GM21786 (cell line): ENCODE results near the gene TCF12.
"Not testable (repeated sequence)": the region's sequence is repeated elsewhere in the genome, so short reads cannot be mapped to it uniquely, and the experiment has no call there.

Experiments
- ATAC-seq: cut with Tn5 transposase; IDR thresholded peaks from one replicate; pipeline ENCODE4 v1.9.1; 2021; ENCODE audit not compliant: unreplicated experiment

Gene TCF12

DNA sequence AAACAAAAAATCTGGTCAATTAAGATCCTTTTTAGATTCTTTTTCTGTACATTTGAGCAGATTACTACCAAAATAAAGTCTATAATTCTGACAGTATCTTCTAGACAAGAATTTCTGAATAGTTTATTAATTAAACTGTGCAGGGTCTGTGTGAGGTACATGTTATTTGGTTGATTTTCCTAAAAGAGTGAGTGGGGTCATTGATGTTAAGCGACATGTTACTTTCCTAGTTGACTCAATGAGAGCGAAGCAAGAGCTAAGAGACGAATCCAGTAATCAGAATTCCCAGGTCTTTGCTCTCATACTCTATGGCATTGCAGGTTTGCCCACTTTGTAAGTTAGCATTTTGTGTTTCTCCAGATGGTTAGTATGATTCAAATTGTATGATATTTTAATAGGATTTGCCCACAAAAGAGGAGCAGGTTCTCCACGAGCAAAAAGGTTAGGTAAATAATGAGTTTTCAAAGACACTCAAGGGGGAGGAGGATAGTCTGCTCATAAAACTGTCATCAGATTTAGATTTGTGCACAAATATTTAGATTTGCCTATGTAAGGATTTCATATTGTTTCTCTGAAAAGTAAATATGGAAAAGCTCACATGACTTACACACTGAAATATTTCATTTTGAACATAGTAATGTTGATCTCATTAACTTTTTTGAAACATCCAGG, 240.7 kb downstream of the TCF12 start:
- no peak for ATAC-seq

DNA sequence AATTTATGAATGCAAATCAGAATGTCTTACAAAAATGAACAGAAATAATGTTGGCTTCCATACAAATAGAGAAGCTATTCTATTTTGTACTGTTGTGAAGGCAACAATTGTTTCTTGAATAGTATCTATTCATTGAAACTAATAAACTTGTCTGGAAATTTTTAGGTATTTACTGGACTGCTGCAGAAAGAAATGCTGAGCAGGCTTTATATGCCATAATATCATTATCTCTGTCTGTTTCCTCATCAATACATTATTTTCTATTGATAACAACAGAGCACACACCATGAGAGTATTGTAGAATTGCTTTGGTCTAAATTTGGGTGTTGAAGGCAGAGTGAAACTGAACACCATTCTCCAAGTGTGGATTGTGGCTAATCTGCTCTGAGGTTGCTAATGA, 241.3 kb downstream of the TCF12 start:
- no peak for ATAC-seq

- ATAC-seq = no peak
Measured at GRCh38 chr15:57160823-57161560, 242.5 kb downstream of the TCF12 start.

- ATAC-seq = not testable (repeated sequence)
Measured at GRCh38 chr15:57164251-57164650, 245.8 kb downstream of the TCF12 start.

DNA sequence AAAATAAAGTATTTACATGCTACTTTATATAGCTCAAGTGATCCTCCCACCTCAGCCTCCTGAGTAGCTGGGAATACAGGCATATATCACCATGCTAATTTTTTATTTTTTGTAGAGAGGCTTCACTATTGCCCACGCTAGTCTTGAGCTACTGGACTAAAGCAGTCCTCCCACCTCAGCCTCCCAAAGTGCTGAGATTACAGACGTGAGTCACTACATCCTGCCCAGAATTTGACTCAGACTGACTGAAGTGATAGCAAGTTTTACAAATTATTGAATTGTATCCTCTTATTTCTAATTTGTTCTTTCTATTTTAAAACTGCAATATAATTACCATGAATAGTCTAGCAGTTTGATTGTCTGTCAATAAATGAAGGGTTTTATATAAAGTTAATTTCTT, 247.5 kb downstream of the TCF12 start:
- no peak for ATAC-seq

- ATAC-seq = no peak
Measured at GRCh38 chr15:57167821-57168395, 249.5 kb downstream of the TCF12 start.

DNA sequence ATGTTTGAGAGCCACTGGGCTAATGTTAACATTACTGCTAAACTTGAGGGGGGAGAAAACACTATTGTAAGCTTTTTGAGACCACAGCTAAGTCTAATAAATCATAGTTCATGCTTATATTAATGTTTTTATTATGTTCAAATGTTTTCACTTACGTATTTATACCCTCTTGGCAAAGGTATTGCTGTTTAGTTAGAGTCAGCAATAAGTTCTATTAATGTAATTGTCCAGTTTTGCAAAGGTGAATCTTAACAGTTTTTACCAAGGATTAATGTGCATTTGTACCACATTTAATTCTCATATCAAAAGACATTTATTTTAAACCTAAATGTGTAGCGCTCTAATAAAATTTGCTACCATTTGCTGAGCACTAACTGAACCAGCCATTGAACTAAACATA, 251.2 kb downstream of the TCF12 start:
- ATAC-seq = no peak

DNA sequence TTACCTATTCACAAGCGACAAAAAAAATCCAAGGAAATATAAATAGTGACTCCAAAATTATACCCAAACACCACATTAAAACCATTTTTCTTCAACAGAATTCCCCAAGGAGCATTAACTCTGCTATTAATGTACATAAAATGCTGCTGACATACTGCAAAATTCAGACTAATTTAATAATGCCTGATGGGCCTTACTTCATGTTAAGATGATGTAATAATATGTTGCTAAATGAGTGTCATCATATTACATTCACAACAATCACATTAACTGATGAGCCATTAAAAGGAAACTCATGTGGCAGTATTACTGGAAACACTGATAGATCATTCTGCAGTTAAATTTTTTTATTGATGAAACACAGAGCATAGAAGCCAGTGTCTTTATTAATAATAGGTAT, 253.0 kb downstream of the TCF12 start:
- no peak for ATAC-seq

GRCh38 chr15:57172925-57173324, 254.5 kb downstream of the TCF12 start:
- no peak for ATAC-seq

DNA sequence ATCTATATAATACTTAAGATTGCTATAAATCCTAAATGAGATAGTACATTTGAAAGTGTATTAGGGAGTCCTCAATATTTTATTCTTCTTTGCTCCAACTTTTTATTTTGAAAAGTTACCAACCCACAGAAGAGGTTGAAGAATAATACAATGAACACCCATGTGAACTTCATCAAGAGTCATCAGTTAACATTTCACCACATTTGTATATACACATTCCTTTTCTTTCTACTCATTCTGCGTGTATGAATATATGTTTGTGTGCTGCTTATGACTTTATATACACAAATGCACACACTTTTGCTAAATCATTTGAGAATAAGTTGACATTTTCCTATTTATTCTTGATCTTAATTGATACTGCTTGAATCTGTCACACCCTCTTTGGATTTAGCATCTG, 264.6 kb downstream of the TCF12 start:
- ATAC-seq = no peak

- ATAC-seq = no peak
Measured at GRCh38 chr15:57183614-57184344, 265.3 kb downstream of the TCF12 start.

DNA sequence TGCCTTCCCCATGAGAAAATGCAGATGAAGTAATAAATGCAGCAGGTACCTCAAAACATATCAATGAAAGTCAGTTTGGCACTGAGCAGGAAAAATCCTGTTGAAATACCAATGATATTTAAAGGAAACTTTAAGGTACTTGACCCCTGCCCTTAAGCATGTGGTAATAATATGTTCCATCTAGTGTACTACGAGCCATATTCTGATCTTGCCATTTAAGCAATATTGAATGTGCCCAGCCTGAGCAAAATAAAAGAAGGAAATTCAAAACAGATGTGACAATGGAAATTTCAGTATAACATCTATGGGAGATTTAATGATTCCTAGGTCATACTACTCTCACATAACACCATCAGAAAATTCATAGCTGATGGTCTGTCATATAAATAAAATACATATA, 266.1 kb downstream of the TCF12 start:
- no peak for ATAC-seq

DNA sequence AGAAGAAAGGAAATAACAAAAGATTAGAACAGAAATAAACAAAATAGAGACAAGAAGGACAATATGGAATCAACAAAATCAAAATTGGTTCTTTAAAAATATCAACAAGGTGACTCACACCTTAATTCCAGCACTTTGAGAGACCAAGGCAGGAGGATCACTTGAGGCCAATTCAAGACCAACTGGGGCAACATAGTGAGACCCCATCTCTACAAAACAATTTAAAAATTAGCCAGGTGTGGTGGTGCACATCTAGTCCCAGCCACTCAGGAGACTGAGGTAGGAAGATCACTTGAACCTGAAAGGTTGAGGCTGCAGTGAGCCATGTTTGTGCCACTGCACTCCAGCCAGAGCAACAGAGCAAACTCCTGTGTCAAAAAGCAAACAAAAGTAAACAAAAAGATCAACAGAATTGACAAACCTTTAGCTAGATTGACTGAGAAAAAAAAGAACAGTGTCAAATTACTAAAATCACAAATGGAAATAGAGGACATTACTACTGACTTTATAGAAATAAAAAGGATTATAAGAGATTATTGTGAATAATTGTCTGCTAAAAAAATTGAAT, 267.1 kb downstream of the TCF12 start:
- ATAC-seq = no peak

GRCh38 chr15:57189466-57189865, 271.0 kb downstream of the TCF12 start:
- ATAC-seq = no peak

DNA sequence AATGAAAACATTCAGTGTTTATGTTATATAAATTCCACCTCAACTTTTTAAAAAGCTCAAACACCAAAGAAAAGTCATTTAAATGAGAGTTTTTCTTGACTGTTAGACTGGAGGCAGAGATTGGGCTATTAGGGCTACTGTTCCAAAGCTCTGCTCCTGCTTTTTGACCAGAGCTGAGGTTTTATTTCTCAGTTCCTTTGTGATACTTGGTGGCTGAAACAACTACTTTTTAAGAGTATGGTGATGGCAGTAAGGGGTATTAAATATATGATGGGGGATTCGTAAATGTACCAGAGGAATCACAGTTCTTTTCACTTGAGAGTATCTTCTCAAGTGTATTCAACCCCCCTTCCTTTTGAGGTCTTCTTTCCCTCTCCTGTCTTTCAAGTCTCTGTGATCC, 271.8 kb downstream of the TCF12 start:
- ATAC-seq = no peak

GRCh38 chr15:57193161-57193560, 274.7 kb downstream of the TCF12 start:
- ATAC-seq = no peak

- ATAC-seq = no peak
Measured at GRCh38 chr15:57195326-57195725, 276.9 kb downstream of the TCF12 start.

DNA sequence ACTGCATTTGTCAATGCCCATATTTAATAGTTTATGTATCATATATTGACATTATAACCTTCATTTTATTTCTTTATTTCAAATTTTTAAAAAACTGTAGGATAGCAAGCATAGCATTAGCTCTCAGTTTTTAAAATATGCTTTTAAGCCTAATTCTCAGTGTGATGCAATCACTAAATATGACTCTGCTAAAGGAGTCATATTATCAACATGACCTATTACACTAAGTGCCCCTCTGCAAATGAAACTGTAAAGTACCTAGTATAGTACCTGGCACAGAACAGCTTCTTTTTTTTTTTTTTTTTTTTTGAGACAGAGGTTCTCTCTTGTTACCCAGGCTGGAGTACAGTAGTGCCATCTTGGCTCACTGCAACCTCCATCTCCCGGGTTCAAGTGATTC, 278.4 kb downstream of the TCF12 start:
- ATAC-seq = no peak

DNA sequence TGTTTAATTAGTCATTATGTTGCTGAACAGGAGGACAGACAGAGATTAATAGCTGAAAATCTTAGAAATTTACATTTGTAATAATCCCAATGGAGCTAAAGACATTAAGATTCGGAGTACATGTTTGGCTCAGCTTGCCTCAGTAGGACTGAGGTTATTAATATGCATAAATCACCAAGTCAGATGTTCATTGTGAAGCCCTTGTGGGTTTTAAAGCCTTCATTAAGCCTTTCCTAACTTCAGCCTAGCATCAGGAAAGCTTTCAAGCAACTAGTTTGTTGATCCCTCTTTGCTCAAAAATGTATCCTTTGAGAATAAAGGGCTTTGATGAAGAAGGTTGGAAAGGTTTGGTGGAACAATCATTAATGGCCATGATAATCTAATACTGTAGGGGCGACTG, 279.7 kb downstream of the TCF12 start:
- no peak for ATAC-seq

DNA sequence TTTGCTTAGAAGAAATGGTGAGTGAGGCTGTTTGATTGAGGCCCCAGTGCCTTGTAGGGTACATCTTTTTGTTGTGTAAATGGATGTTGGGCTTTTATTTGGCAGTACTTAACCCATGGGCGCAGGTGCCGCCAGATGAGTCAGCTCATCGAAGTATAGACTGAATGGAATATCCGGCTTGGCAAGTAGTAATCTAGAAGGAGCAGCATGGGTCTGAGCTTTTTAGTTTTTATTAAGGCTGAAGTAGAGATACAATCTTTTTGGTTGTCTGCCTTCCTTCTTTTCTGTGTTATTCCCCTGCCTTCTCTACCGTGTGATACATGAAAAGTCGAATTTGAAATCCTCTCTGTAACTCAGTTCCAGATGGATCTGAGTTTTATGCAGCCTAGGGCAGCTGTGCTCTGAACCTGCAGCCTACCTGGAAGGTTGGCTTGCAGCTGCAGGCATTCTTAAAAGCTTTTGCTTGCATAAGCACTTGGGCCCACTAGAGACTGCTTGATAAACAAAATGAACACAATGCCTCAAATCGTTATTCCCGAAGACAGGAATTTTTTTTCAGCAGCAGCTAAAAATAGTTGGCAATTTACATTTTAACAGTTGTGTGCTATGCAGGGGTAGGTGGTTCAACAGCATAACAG, 280.3 kb downstream of the TCF12 start:
- no peak for ATAC-seq

DNA sequence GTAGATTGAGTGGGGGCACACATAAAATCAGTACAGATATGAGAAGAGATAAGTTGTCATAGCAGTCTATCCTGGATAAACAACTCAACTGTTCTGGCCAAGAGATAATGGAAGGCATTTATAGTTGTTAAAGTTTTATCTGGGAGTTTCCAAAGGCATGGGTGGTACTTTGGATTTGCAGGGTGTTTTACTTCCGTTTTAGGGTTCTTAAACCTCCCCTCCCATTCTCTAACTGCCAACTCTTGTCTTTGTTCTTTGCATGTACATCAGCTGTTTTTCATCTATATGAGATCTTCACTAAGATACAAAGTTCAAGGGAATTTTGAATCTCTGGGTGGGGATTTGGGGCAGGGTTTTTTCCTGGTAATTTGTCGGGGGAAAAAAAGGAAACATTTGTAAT, 283.1 kb downstream of the TCF12 start:
- no peak for ATAC-seq
